Osteoblast (primary cell): Measurements from ENCODE around the gene TDRD10. TPM values are rescaled to one million over a fixed set of nuclear protein-coding genes. Genes with fewer than 3 reads are reported as not detected.
A peak's percentile ranks its signal among the peaks of the same experiment; 100 is the strongest.

Experiments
- DNase-seq: peaks from one replicate; pipeline ENCODE4 v3.0.0; 2011; ENCODE audit warnings: low spot score, mixed read lengths; ENCODE audit not compliant: insufficient read length; ENCODE audit errors: missing footprints
- H2AFZ ChIP-seq: 2 replicates; pipeline ENCODE4 v1.6.0; 2011; ENCODE audit warnings: mild to moderate bottlenecking, low read length
- H3K27ac ChIP-seq: 2 replicates; pipeline ENCODE4 v1.5.1; 2011; ENCODE audit warnings: mild to moderate bottlenecking, low read depth, low read length, moderate library complexity
- H3K27me3 ChIP-seq: 2 replicates; pipeline ENCODE4 v1.6.0; 2012; ENCODE audit warnings: mild to moderate bottlenecking, control low read depth, inconsistent platforms, low read length, moderate library complexity; ENCODE audit not compliant: insufficient read depth
- H3K36me3 ChIP-seq: 2 replicates; pipeline ENCODE4 v1.5.1; 2011; ENCODE audit warnings: mild to moderate bottlenecking, low read length, control low read depth, moderate library complexity; ENCODE audit not compliant: insufficient read depth
- H3K4me1 ChIP-seq: 2 replicates; pipeline ENCODE4 v1.5.1; 2011; ENCODE audit warnings: mild to moderate bottlenecking, low read length, control low read depth, moderate library complexity; ENCODE audit not compliant: insufficient read depth
- H3K4me2 ChIP-seq: 2 replicates; pipeline ENCODE4 v1.6.0; 2011; ENCODE audit warnings: mild to moderate bottlenecking, low read length; ENCODE audit not compliant: insufficient read depth
- H3K4me3 ChIP-seq: fragments of 200-600 bp; sonication (generic); 3 replicates; pipeline ENCODE4 v1.5.1; 2012; ENCODE audit warnings: mild to moderate bottlenecking, low read length, inconsistent platforms; ENCODE audit not compliant: insufficient read depth
- H3K79me2 ChIP-seq: 2 replicates; pipeline ENCODE4 v1.6.0; 2012; ENCODE audit warnings: mild to moderate bottlenecking, low read length, control low read depth, inconsistent platforms; ENCODE audit not compliant: insufficient read depth
- H3K9me3 ChIP-seq: 2 replicates; pipeline ENCODE4 v1.5.1; 2011; ENCODE audit warnings: low read depth, low read length, control low read depth
- H4K20me1 ChIP-seq: 2 replicates; pipeline ENCODE4 v1.6.0; 2012; ENCODE audit warnings: mild to moderate bottlenecking, low read length, control low read depth; ENCODE audit not compliant: insufficient read depth
- total RNA-seq: library from RNA; depleted of rRNA; stranded (reverse); fragments of >200 nt; gene quantifications from 2 replicates; pipeline ENCODE4 v1.2.3, GENCODE V29; 2012
- TF ChIP-seq, protein P1 (sequence below): IDR thresholded peaks from 2 replicates; pipeline ENCODE4 v1.5.1; 2011; ENCODE audit warnings: mild to moderate bottlenecking, low read depth, low read length, moderate library complexity; ENCODE audit errors: extremely low read depth

Gene TDRD10
- total RNA-seq, 1 donor = not detected

DNA sequence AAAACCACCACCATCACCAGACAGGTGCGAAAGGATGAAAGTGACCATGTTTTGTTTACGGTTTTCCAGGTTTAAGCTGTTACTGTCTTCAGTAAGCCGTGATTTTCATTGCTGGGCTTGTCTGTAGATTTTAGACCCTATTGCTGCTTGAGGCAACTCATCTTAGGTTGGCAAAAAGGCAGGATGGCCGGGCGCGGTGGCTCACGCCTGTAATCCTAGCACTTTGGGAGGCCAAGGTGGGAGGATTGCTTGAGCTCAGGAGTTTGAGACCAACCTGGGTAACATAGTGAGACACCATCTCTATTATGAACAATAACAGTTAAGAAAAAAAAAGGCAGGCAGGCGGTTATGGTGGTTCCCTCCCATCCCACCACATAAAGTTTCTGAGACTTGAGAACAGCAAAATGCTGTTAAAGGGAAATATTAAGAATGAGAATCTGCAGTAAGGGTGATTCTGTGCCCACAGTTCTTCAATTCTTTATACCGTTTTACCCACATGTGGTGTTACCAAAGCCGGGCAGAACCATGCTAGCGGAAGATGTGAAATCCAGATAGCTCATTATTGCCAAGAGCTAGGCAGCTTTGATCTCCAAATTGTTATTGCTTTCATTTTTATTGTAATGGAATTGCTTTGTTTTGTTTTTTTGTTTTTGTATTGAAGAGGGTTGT lies 34.5 kb upstream of the TDRD10 start:
- TF ChIP-seq, protein P1, sequence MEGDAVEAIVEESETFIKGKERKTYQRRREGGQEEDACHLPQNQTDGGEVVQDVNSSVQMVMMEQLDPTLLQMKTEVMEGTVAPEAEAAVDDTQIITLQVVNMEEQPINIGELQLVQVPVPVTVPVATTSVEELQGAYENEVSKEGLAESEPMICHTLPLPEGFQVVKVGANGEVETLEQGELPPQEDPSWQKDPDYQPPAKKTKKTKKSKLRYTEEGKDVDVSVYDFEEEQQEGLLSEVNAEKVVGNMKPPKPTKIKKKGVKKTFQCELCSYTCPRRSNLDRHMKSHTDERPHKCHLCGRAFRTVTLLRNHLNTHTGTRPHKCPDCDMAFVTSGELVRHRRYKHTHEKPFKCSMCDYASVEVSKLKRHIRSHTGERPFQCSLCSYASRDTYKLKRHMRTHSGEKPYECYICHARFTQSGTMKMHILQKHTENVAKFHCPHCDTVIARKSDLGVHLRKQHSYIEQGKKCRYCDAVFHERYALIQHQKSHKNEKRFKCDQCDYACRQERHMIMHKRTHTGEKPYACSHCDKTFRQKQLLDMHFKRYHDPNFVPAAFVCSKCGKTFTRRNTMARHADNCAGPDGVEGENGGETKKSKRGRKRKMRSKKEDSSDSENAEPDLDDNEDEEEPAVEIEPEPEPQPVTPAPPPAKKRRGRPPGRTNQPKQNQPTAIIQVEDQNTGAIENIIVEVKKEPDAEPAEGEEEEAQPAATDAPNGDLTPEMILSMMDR = no peak
- H3K79me2 ChIP-seq = no peaks in the 10 kb centered on the region
- no peaks in the 10 kb centered on the region for H3K36me3 ChIP-seq
- no peak overlapping the region for H2AFZ ChIP-seq
- H3K27me3 ChIP-seq = no peaks in the 10 kb centered on the region
- no peaks in the 10 kb centered on the region for H3K9me3 ChIP-seq
- H3K27ac ChIP-seq = no peak overlapping the region
- no peak overlapping the region for H3K4me3 ChIP-seq
- H3K4me2 ChIP-seq = no peak overlapping the region
- DNase-seq = no peak
- H4K20me1 ChIP-seq = no peaks in the 10 kb centered on the region
- peaks cover 8% of the 10 kb centered on the region for H3K4me1 ChIP-seq

DNA sequence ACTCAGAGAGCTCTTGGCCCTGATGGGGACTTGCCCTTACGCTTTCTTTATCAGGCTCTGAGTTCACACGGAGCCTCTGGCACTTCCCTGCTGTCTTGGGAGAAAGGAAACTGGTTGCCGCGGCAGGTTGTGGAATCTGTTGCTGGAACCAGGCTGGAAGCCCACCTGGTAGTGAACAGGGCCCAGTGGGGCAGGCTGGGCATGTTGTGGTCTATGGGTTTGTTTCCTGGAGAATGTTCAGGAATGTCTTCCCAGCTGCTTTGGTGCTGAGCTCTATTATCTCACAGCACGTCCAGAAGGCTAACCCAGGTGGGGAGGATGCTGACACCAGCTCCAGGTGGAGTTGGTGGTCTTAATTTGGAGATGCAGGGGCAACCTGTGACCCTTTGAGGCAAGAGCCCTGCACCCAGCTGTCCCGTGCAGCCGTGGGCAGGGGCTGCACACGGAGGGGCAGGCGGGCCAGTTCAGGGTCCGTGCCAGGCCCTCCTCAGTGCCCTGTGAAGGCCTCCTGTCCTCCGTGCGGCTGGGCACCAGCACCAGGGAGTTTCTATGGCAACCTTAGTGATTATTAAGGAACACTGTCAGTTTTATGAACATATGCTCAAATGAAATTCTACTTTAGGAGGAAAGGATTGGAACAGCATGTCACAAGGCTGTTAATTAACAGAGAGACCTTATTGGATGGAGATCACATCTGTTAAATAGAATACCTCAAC lies 33.3 kb upstream of the TDRD10 start:
- Histone ChIP-seq H4K20me1 (no peaks in the 10 kb centered on the region), H3K27me3 (no peaks in the 10 kb centered on the region), H3K79me2 (no peaks in the 10 kb centered on the region), H2AFZ (no peak overlapping the region), H3K4me2 (no peak overlapping the region), H3K36me3 (no peaks in the 10 kb centered on the region), H3K9me3 (no peaks in the 10 kb centered on the region), H3K4me1 (peaks cover 2% of the 10 kb centered on the region), H3K4me3 (no peak overlapping the region), H3K27ac (no peak overlapping the region)
- TF ChIP-seq, protein P1 = no peak
- peak; percentile 50 for DNase-seq

DNA sequence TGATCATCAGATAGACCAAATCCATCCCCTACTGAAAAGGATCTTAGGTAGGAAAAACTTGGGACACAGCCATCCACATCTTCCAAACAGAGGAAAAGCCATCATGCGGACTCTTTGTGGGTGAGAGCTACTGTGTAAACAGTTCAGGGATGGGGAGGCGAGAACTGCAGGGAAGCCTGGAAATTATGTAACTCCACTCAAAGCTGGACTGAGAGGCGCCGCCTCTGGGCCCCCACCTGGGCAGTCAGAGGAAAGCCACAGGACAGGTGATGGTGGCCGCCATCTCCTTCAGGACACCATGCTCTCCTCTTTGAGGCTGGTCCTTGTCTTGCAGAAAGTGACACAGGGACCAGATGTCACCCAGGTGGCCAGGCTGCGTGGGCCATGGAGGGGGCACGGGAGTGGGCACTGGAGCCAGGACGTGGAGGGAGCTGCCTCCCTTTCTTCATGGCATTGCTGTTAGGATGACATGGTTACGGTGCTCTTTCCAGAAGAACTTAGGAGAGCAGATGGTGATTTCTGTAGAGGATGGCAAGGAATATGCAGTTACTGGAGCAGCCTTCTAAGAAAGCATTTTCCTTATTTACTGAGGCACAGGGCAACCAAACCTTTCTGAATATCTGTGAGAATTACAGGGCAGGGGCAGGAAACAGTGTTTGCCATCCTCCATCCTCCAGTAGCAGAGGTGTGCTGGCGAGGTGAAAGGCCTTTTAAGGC lies 32.0 kb upstream of the TDRD10 start:
- H2AFZ ChIP-seq = no peak overlapping the region
- no peak overlapping the region for H3K4me3 ChIP-seq
- H3K27ac ChIP-seq = no peak overlapping the region
- no peaks in the 10 kb centered on the region for H3K27me3 ChIP-seq
- H4K20me1 ChIP-seq = no peaks in the 10 kb centered on the region
- no peak overlapping the region for H3K4me2 ChIP-seq
- H3K9me3 ChIP-seq = no peaks in the 10 kb centered on the region
- H3K79me2 ChIP-seq = no peaks in the 10 kb centered on the region
- DNase-seq = peak; percentile 57
- H3K4me1 ChIP-seq = no peaks in the 10 kb centered on the region
- H3K36me3 ChIP-seq = no peaks in the 10 kb centered on the region
- TF ChIP-seq, protein P1 = no peak

DNA sequence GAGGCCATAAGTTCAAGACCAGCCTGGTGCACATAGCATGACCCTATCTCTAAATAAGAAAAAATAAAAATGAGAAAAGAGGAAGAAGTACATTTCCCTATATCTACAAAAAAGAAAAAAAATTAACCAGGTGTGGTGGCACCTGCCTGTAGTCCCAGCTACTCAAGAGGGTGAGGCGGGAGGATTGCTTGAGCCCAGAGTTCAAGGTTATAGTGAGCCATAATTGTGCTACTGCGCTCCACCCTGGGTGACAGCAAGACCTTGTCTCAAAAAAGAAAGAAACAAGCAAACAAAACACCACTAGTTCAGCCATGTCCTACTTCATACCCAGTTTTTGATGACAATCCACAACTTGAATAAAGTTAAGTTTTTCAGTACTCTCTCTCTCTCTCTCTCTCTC lies 30.7 kb upstream of the TDRD10 start:
- no peak overlapping the region for H3K4me2 ChIP-seq
- TF ChIP-seq, protein P1 = no peak
- H3K27ac ChIP-seq = no peak overlapping the region
- no peak for DNase-seq
- no peaks in the 10 kb centered on the region for H3K27me3 ChIP-seq
- H3K36me3 ChIP-seq = no peaks in the 10 kb centered on the region
- H3K4me1 ChIP-seq = no peaks in the 10 kb centered on the region
- no peak overlapping the region for H2AFZ ChIP-seq
- H3K4me3 ChIP-seq = no peak overlapping the region
- H4K20me1 ChIP-seq = no peaks in the 10 kb centered on the region
- no peaks in the 10 kb centered on the region for H3K79me2 ChIP-seq
- no peaks in the 10 kb centered on the region for H3K9me3 ChIP-seq
